Measurements from ENCODE around the gene ZNF385D. TPM values are rescaled to one million over a fixed set of nuclear protein-coding genes. Genes with fewer than 3 reads are reported as not detected.

Gene ZNF385D
- total RNA-seq, 1 experiment from 2014 or later: not detected

GRCh38 chr3:21477541-21478288 is 273.3 kb downstream of the ZNF385D start:
- BruUV-seq (replicated peaks): no TSS peak
- Histone ChIP-seq H3K9me3 (ENCODE audit: low read depth, low read length, poor library complexity, severe bottlenecking) (peaks cover 14% of the 10 kb centered on the region), H3K36me3 (ENCODE audit: insufficient read depth, low read length, poor library complexity, severe bottlenecking) (no peaks in the 10 kb centered on the region), H3K4me1 (ENCODE audit: insufficient read depth, low read length, poor library complexity, severe bottlenecking) (no peaks in the 10 kb centered on the region), H3K27me3 (replicated peaks; ENCODE audit: insufficient read depth, low read depth, low read length, poor library complexity) (no peaks in the 10 kb centered on the region), H3K4me3 (ENCODE audit: low read depth, low read length, poor library complexity, severe bottlenecking) (no peak overlapping the region), H3K27ac (ENCODE audit: low read depth, low read length, poor library complexity, severe bottlenecking) (no peak overlapping the region)
- ChIA-PET CTCF (no interaction called here), POLR2A (ENCODE audit: low non-redundant PET) (no interaction called here)
- TF ChIP-seq CTCF (conservative IDR thresholded peaks at IDR 0.05; ENCODE audit: low read depth, low read length) (no peak), EZH2 (IDR thresholded peaks at IDR 0.05; ENCODE audit: borderline replicate concordance, low read depth, low read length, poor library complexity, severe bottlenecking) (no peak)
- no peak for DNase-seq (ENCODE audit: low spot score)
- intact Hi-C loops (cut with micrococcal nuclease; ENCODE audit: unreplicated experiment): no loop called here

- H3K4me3 ChIP-seq (ENCODE audit: low read depth, low read length, poor library complexity, severe bottlenecking): no peak overlapping the region
- no peak for DNase-seq (ENCODE audit: low spot score)
- TF ChIP-seq EZH2 (IDR thresholded peaks at IDR 0.05; ENCODE audit: borderline replicate concordance, low read depth, low read length, poor library complexity, severe bottlenecking) (no peak), CTCF (conservative IDR thresholded peaks at IDR 0.05; ENCODE audit: low read depth, low read length) (no peak)
- POLR2A ChIA-PET (ENCODE audit: low non-redundant PET): no interaction called here
- no peaks in the 10 kb centered on the region for H3K27me3 ChIP-seq (replicated peaks; ENCODE audit: insufficient read depth, low read depth, low read length, poor library complexity)
- peaks cover 16% of the 10 kb centered on the region for H3K9me3 ChIP-seq (ENCODE audit: low read depth, low read length, poor library complexity, severe bottlenecking)
- CTCF ChIA-PET: no interaction called here
- no peaks in the 10 kb centered on the region for H3K36me3 ChIP-seq (ENCODE audit: insufficient read depth, low read length, poor library complexity, severe bottlenecking)
- intact Hi-C loops (cut with micrococcal nuclease; ENCODE audit: unreplicated experiment): no loop called here
- H3K27ac ChIP-seq (ENCODE audit: low read depth, low read length, poor library complexity, severe bottlenecking): no peak overlapping the region
- no peaks in the 10 kb centered on the region for H3K4me1 ChIP-seq (ENCODE audit: insufficient read depth, low read length, poor library complexity, severe bottlenecking)
- BruUV-seq (replicated peaks): no TSS peak
Observed at GRCh38 chr3:21466476-21466875, 284.5 kb downstream of the ZNF385D start.

GRCh38 chr3:21464746-21465145 is 286.3 kb downstream of the ZNF385D start:
- no peak for TF ChIP-seq CTCF (conservative IDR thresholded peaks at IDR 0.05; ENCODE audit: low read depth, low read length)
- no peak for TF ChIP-seq EZH2 (IDR thresholded peaks at IDR 0.05; ENCODE audit: borderline replicate concordance, low read depth, low read length, poor library complexity, severe bottlenecking)
- no peak for DNase-seq (ENCODE audit: low spot score)
- CTCF ChIA-PET: no interaction called here
- no peak overlapping the region for H3K4me3 ChIP-seq (ENCODE audit: low read depth, low read length, poor library complexity, severe bottlenecking)
- POLR2A ChIA-PET (ENCODE audit: low non-redundant PET): no interaction called here
- H3K4me1 ChIP-seq (ENCODE audit: insufficient read depth, low read length, poor library complexity, severe bottlenecking): no peaks in the 10 kb centered on the region
- H3K27me3 ChIP-seq (replicated peaks; ENCODE audit: insufficient read depth, low read depth, low read length, poor library complexity): no peaks in the 10 kb centered on the region
- BruUV-seq (replicated peaks): no TSS peak
- H3K27ac ChIP-seq (ENCODE audit: low read depth, low read length, poor library complexity, severe bottlenecking): no peak overlapping the region
- intact Hi-C loops (cut with micrococcal nuclease; ENCODE audit: unreplicated experiment): no loop called here
- peaks cover 15% of the 10 kb centered on the region for H3K9me3 ChIP-seq (ENCODE audit: low read depth, low read length, poor library complexity, severe bottlenecking)
- H3K36me3 ChIP-seq (ENCODE audit: insufficient read depth, low read length, poor library complexity, severe bottlenecking): no peaks in the 10 kb centered on the region
